Stimulated activated CD4-positive, alpha-beta T cell treated with anti-CD3 and anti-CD28 coated beads, TNF-alpha, amount 100 ng/mL, for 1 hour (primary cell): ENCODE data around the gene BACH2.
"Not testable (repeated sequence)": the region's sequence is repeated elsewhere in the genome, so short reads cannot be mapped to it uniquely, and the experiment has no call there.

ENCODE experiments used
- DNase-seq, 3 donors: peaks; one replicate each; pipeline ENCODE4 v3.0.0-alpha.2; 2020; ENCODE audit warnings: low read depth in 3 of 3, low spot score in 1 of 3

BACH2 gene

GRCh38 chr6:89917801-89918366 lies 378.8 kb downstream of the BACH2 start:
- DNase-seq, result no peak

- no peak for DNase-seq
Measured at GRCh38 chr6:89917216-89917615, 379.4 kb downstream of the BACH2 start.

GRCh38 chr6:89916136-89916920 lies 380.3 kb downstream of the BACH2 start:
- DNase-seq, result no peak

GRCh38 chr6:89910902-89911240 lies 385.8 kb downstream of the BACH2 start:
- no peak for DNase-seq

- DNase-seq, result not testable (repeated sequence)
Measured at GRCh38 chr6:89910001-89910901, 386.4 kb downstream of the BACH2 start.

- DNase-seq, result no peak
Measured at GRCh38 chr6:89895276-89895874, 401.3 kb downstream of the BACH2 start.

- DNase-seq, result no peak
Measured at GRCh38 chr6:89894169-89894568, 402.5 kb downstream of the BACH2 start, which contains the start of gene GJA10. Gene GJA10, plus strand, starts transcription at chr6:89894469. Its CDS starts 0 bp downstream, at chr6:89894469.

GRCh38 chr6:89892577-89892976 lies 404.1 kb downstream of the BACH2 start:
- DNase-seq, result not testable (repeated sequence)

GRCh38 chr6:89890845-89891528 lies 405.7 kb downstream of the BACH2 start:
- DNase-seq, result not testable (repeated sequence)

- no peak for DNase-seq
Measured at GRCh38 chr6:89888871-89889270, 407.8 kb downstream of the BACH2 start.

GRCh38 chr6:89888138-89888514 lies 408.5 kb downstream of the BACH2 start:
- no peak for DNase-seq

- no peak for DNase-seq
Measured at GRCh38 chr6:89887452-89888137, 409.0 kb downstream of the BACH2 start.

GRCh38 chr6:89886378-89887120 lies 410.1 kb downstream of the BACH2 start:
- no peak for DNase-seq
